Sigmoid colon (tissue), 7 donors: ENCODE results near the gene BLOC1S3. TPM values are rescaled to one million over a fixed set of nuclear protein-coding genes. Genes with fewer than 3 reads are reported as not detected.

Experiments used
- DNase-seq: peaks from one replicate; pipeline ENCODE4 v3.0.0-alpha.2; 2019
- H3K27ac ChIP-seq, 4 donors: fragments of 200-600 bp; sonication (generic); one replicate each; pipeline ENCODE4 v1.5.1; 2016 to 2019; ENCODE audit warnings: mild to moderate bottlenecking in 1 of 4
- H3K27me3 ChIP-seq, 3 donors: fragments of 200-600 bp; sonication (generic); one replicate each; pipeline ENCODE4 v1.5.1; 2019; ENCODE audit warnings: mild to moderate bottlenecking in 1 of 3
- H3K36me3 ChIP-seq, 4 donors: fragments of 200-600 bp; sonication (generic); one replicate each; pipeline ENCODE4 v1.5.1; 2016 to 2019
- H3K4me1 ChIP-seq, 4 donors: fragments of 200-600 bp; sonication (generic); one replicate each; pipeline ENCODE4 v1.5.1; 2017 to 2019
- H3K4me3 ChIP-seq, 4 donors: fragments of 200-600 bp; sonication (generic); one replicate each; pipeline ENCODE4 v1.5.1; 2017 to 2019; ENCODE audit warnings: mild to moderate bottlenecking in 2 of 4, moderate library complexity in 1 of 4
- H3K9me3 ChIP-seq, 4 donors: fragments of 200-600 bp in 3 of 4; sonication (generic) in 3 of 4; one replicate each; pipeline versions ENCODE4 v1.5.1 to v1.6.1; 2013 to 2019
- CTCF ChIP-seq, 4 experiments: fragments of 450-650 bp in 3 of 4; fragments of 200-600 bp in 1 of 4; IDR thresholded peaks; one replicate each; pipeline ENCODE4 v1.5.1; 2016 to 2019; ENCODE audit warnings: antibody characterized with exemption in 4 of 4, mild to moderate bottlenecking in 3 of 4, moderate library complexity in 2 of 4
- EP300 ChIP-seq, 4 donors: sonication (generic); formaldehyde crosslinking; IDR thresholded peaks; one replicate each; pipeline ENCODE4 v1.6.1; 2017; ENCODE audit warnings: antibody characterized with exemption in 4 of 4
- POLR2A ChIP-seq, 2 donors: fragments of 450-650 bp; IDR thresholded peaks; one replicate each; pipeline ENCODE4 v1.6.1; 2016; ENCODE audit warnings: antibody characterized with exemption in 2 of 2, mild to moderate bottlenecking in 2 of 2, moderate library complexity in 2 of 2
- POLR2AphosphoS5 ChIP-seq, 4 donors: sonication (generic); formaldehyde crosslinking; IDR thresholded peaks; one replicate each; pipeline ENCODE4 v1.6.1; 2017; ENCODE audit warnings: antibody characterized with exemption in 4 of 4
- WGBS, 2 donors: extraction: QIAGEN DNeasy Blood & Tissue Kit; methylation state at CpG; one replicate each; pipeline ENCODE4 v1.1.7; 2013; 5-methylcytosine and 5-hydroxymethylcytosine counted together
- intact Hi-C: fragments of 100-400 bp; cut with DNase I; formaldehyde crosslinking; loops from one replicate; pipeline ENCODE4 v1.15.1; 2023
- polyA plus RNA-seq, 3 donors: library from polyadenylated mRNA; stranded (reverse); fragments of 200-250 nt; gene quantifications; one replicate each; pipeline ENCODE4 v1.2.3, GENCODE V29; 2013
- total RNA-seq, 4 donors: library from RNA; depleted of rRNA; stranded (reverse); fragments of >200 nt; gene quantifications; one replicate each; pipeline ENCODE4 v1.1.0, GENCODE V29; 2016
- donor health status: healthy with polysubstance abuse.
- donor health status: Bipolar disorder and iron deficiency.
- donor health status: healthy.

Gene BLOC1S3
- total and polyA plus RNA-seq, 7 donors = 2.8 to 10.9 (median 6.8) TPM

DNA sequence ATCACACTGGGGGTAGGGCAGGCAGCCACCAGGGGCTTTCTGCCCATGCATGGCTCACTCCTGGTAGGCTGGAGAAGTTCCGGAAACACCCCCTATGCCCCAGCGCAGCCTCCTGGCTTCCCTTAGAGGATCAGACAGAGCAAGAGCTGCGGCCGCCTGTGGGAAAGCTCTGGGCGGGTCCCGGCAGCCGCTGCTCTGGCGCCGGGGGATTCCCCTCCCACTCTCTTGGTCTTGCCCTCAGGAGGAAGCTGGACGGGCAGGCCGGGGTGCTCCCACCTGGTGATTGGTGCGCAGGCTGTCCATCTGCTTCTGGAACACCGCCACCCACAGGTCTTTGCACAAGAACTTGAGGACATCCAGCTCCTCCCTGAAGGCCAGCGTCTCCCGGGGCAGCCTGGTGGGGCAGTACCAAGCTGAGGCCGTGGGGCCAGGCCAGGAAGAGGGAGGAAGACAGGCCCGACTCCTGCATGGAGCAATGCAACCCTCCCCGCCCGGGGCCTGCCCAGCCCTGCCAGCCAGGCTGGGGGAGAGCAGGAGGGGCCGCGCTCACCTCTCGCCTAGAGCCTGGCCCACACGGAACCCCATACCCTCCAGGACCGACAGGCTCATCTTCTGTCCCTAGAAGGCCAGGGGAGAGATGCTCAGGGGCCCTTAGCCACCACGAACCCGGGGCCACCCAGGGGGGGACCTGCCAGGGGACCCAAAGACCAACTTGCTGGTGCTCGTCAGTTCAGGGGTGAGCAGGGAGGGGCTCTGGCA is 13.8 kb upstream of the BLOC1S3 start:
- no peak for DNase-seq

DNA sequence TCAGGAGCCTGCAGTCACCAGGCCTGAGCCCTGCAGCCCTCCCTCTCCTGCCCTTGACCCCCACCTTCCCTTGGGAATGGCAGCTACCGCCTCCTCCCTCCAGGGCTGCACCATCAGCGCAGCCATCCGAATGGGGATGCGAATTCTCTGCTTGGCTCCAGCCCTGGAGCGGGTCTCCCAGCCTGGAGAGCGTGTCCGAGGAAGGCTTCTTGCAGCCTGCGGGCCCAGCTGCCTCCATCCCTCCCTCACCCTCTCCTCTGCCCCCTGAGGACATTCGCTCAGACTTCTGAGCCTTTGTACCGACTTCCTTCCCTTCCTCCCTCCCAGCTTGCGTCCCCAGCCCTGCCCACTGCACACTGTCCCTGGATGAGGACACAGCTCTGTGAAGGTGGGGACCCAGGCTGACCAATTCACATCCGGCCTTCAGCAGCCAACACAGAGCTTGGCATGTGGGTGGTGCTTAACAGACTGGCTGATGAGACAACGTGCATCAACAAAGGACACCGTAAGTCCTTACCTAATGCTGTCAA is 11.8 kb upstream of the BLOC1S3 start:
- no peaks in the 10 kb centered on the region for H3K36me3 ChIP-seq
- H3K4me1 ChIP-seq = peaks cover 0 to 7% (median 2%) of the 10 kb centered on the region in 4 donors
- no peak overlapping the region for H3K27ac ChIP-seq
- peaks cover under 1 to 13% (median 2%) of the 10 kb centered on the region in 3 donors for H3K27me3 ChIP-seq
- intact Hi-C loops = no loop called here
- TF ChIP-seq CTCF (IDR thresholded peaks at IDR 0.05) (no peak), EP300 (IDR thresholded peaks at IDR 0.05) (no peak), POLR2A (IDR thresholded peaks at IDR 0.05) (no peak), POLR2AphosphoS5 (IDR thresholded peaks at IDR 0.05) (no peak)
- 76 to 86% methylated on average over 14 of the region's 14 CpGs for WGBS, 2 donors
- H3K4me3 ChIP-seq = no peak overlapping the region
- DNase-seq = no peak
- H3K9me3 ChIP-seq = no peaks in the 10 kb centered on the region

More for the DNA sequence above, 13.8 kb upstream of the BLOC1S3 start:
- no peaks in the 10 kb centered on the region for H3K36me3 ChIP-seq
- no peak overlapping the region for H3K4me3 ChIP-seq
- TF ChIP-seq POLR2A (IDR thresholded peaks at IDR 0.05) = no peak
- TF ChIP-seq CTCF (IDR thresholded peaks at IDR 0.05) = no peak
- TF ChIP-seq POLR2AphosphoS5 (IDR thresholded peaks at IDR 0.05) = no peak
- TF ChIP-seq EP300 (IDR thresholded peaks at IDR 0.05) = no peak
- intact Hi-C loops = no loop called here
- peaks cover 0 to 7% (median 2%) of the 10 kb centered on the region in 4 donors for H3K4me1 ChIP-seq
- no peak overlapping the region for H3K27ac ChIP-seq
- H3K9me3 ChIP-seq = no peaks in the 10 kb centered on the region
- H3K27me3 ChIP-seq = peaks cover 7 to 33% (median 22%) of the 10 kb centered on the region in 3 donors
- WGBS, 2 donors = 27 to 32% methylated on average over 27 of the region's 27 CpGs

- WGBS, 2 donors = 61 to 82% methylated on average over 16 of the region's 16 CpGs
- peaks cover 0 to 1% (median 0%) of the 10 kb centered on the region in 3 donors for H3K27me3 ChIP-seq
- peaks cover 0 to 7% (median 2%) of the 10 kb centered on the region in 4 donors for H3K4me1 ChIP-seq
- H3K36me3 ChIP-seq = no peaks in the 10 kb centered on the region
- TF ChIP-seq POLR2A (IDR thresholded peaks at IDR 0.05) (no peak), CTCF (IDR thresholded peaks at IDR 0.05) (no peak), EP300 (IDR thresholded peaks at IDR 0.05) (no peak), POLR2AphosphoS5 (IDR thresholded peaks at IDR 0.05) (no peak)
- no peaks in the 10 kb centered on the region for H3K9me3 ChIP-seq
- intact Hi-C loops = no loop called here
- no peak overlapping the region for H3K27ac ChIP-seq
- H3K4me3 ChIP-seq = no peak overlapping the region
- DNase-seq = no peak
Observed at GRCh38 chr19:45168767-45169351, 9.7 kb upstream of the BLOC1S3 start.

- WGBS, 2 donors = 94% methylated on average over 10 of the region's 10 CpGs
- intact Hi-C loops = no loop called here
- Histone ChIP-seq H3K4me1 (peaks cover 0 to 3% (median 0%) of the 10 kb centered on the region in 4 donors), H3K4me3 (no peak overlapping the region), H3K27ac (no peak overlapping the region), H3K9me3 (no peaks in the 10 kb centered on the region), H3K27me3 (no peaks in the 10 kb centered on the region), H3K36me3 (no peaks in the 10 kb centered on the region)
- no peak for DNase-seq
- TF ChIP-seq POLR2A (IDR thresholded peaks at IDR 0.05) (no peak), POLR2AphosphoS5 (IDR thresholded peaks at IDR 0.05) (no peak), CTCF (IDR thresholded peaks at IDR 0.05) (no peak), EP300 (IDR thresholded peaks at IDR 0.05) (no peak)
Observed at GRCh38 chr19:45169602-45170001, 9.0 kb upstream of the BLOC1S3 start.
